CD14-positive monocyte (primary cell): ENCODE results near the gene SLC32A1. TPM values are rescaled to one million over a fixed set of nuclear protein-coding genes. Genes with fewer than 3 reads are reported as not detected.

Source experiments
- DNase-seq, 3 donors: peaks; one replicate each; pipeline ENCODE4 v3.0.0-alpha.2; 2011 to 2022
- H2AFZ ChIP-seq: 2 replicates; pipeline ENCODE4 v1.6.0; 2012; ENCODE audit warnings: mild to moderate bottlenecking, low read depth, low read length, inconsistent platforms; ENCODE audit not compliant: insufficient read depth, poor library complexity, severe bottlenecking
- H3K27ac ChIP-seq, 2 donors: 1 replicate in 1 of 2; 2 replicates in 1 of 2; pipeline ENCODE4 v1.5.1; 2012 to 2013; ENCODE audit warnings: low read length in 2 of 2, control low read depth in 1 of 2, inconsistent platforms in 1 of 2, low read depth in 1 of 2, mild to moderate bottlenecking in 1 of 2
- H3K27me3 ChIP-seq, 2 donors: one replicate each; pipeline versions ENCODE4 v1.6.0 to v1.6.1; 2011 to 2013; ENCODE audit warnings: low read length in 2 of 2; ENCODE audit not compliant: control insufficient read depth in 2 of 2, insufficient read depth in 2 of 2
- H3K36me3 ChIP-seq, 2 donors: replicated peaks in 1 of 2; 1 replicate in 1 of 2; 2 replicates in 1 of 2; pipeline versions ENCODE4 v1.5.1 to v1.6.1; 2012 to 2013; ENCODE audit warnings: low read length in 2 of 2, control low read depth in 1 of 2, inconsistent platforms in 1 of 2, mild to moderate bottlenecking in 1 of 2; ENCODE audit not compliant: insufficient read depth in 2 of 2, control insufficient read depth in 1 of 2
- H3K4me1 ChIP-seq, 2 donors: 1 replicate in 1 of 2; 2 replicates in 1 of 2; pipeline versions ENCODE4 v1.5.1 to v1.6.1; 2012 to 2013; ENCODE audit warnings: low read length in 2 of 2, control low read depth in 1 of 2, inconsistent platforms in 1 of 2, mild to moderate bottlenecking in 1 of 2, moderate library complexity in 1 of 2; ENCODE audit not compliant: insufficient read depth in 2 of 2, control insufficient read depth in 1 of 2
- H3K4me2 ChIP-seq: replicated peaks from 2 replicates; pipeline ENCODE3; 2012; ENCODE audit warnings: low read length, moderate library complexity, mild to moderate bottlenecking; ENCODE audit not compliant: poor library complexity, severe bottlenecking; ENCODE audit errors: extremely low read depth
- H3K4me3 ChIP-seq, 3 experiments: fragments of 200-600 bp in 1 of 3; sonication (generic) in 1 of 3; replicated peaks in 1 of 3; 1 replicate in 2 of 3; 2 replicates in 1 of 3; pipeline ENCODE4 v1.5.1; 2011 to 2013; ENCODE audit warnings: low read length in 3 of 3, mild to moderate bottlenecking in 3 of 3, control low read depth in 2 of 3, low read depth in 2 of 3, inconsistent platforms in 1 of 3, moderate library complexity in 1 of 3
- H3K79me2 ChIP-seq: 2 replicates; pipeline ENCODE4 v1.6.0; 2012; ENCODE audit warnings: mild to moderate bottlenecking, control low read depth, inconsistent platforms, low read length, moderate library complexity; ENCODE audit not compliant: insufficient read depth
- H3K9ac ChIP-seq: 2 replicates; pipeline ENCODE4 v1.6.0; 2017; ENCODE audit warnings: low read length, mild to moderate bottlenecking; ENCODE audit not compliant: insufficient read depth, poor library complexity, severe bottlenecking
- H3K9me3 ChIP-seq, 2 donors: replicated peaks in 1 of 2; 1 replicate in 1 of 2; 2 replicates in 1 of 2; pipeline versions ENCODE4 v1.5.1 to v1.6.1; 2012 to 2013; ENCODE audit warnings: low read length in 2 of 2, control low read depth in 1 of 2; ENCODE audit not compliant: control insufficient read depth in 1 of 2, insufficient read depth in 1 of 2
- H4K20me1 ChIP-seq: 2 replicates; pipeline ENCODE4 v1.6.0; 2012; ENCODE audit warnings: mild to moderate bottlenecking, low read length, control low read depth, moderate library complexity; ENCODE audit not compliant: insufficient read depth
- H3K27ac Mint-ChIP-seq, 7 donors: one replicate each; pipeline ENCODE4 v1.8.0; 2020; ENCODE audit warnings: mild to moderate bottlenecking in 7 of 7, mixed read lengths in 7 of 7, moderate library complexity in 6 of 7, inconsistent platforms in 2 of 7
- H3K27me3 Mint-ChIP-seq, 3 donors: one replicate each; pipeline ENCODE4 v1.8.0; 2021 to 2022; ENCODE audit warnings: low read depth in 3 of 3, mild to moderate bottlenecking in 3 of 3, mixed read lengths in 3 of 3, moderate library complexity in 3 of 3, inconsistent platforms in 1 of 3
- H3K36me3 Mint-ChIP-seq, 2 donors: one replicate each; pipeline ENCODE4 v1.8.0; 2020; ENCODE audit warnings: mixed read lengths in 2 of 2, inconsistent platforms in 1 of 2, mild to moderate bottlenecking in 1 of 2
- H3K4me1 Mint-ChIP-seq: one replicate; pipeline ENCODE4 v1.8.0; 2020; ENCODE audit warnings: mild to moderate bottlenecking, mixed read lengths
- H3K4me3 Mint-ChIP-seq, 2 donors: one replicate each; pipeline ENCODE4 v1.8.0; 2020; ENCODE audit warnings: mild to moderate bottlenecking in 2 of 2, mixed read lengths in 2 of 2, moderate library complexity in 1 of 2
- H3K9me3 Mint-ChIP-seq, 7 donors: one replicate each; pipeline ENCODE4 v1.8.0; 2020 to 2022; ENCODE audit warnings: mixed read lengths in 7 of 7, mild to moderate bottlenecking in 6 of 7, moderate library complexity in 6 of 7, inconsistent platforms in 2 of 7
- WGBS: methylation state at CpG from one replicate; pipeline ENCODE4 v1.1.5; 2013; ENCODE audit warnings: missing lambda C conversion rate; ENCODE audit not compliant: insufficient coverage; 5-methylcytosine and 5-hydroxymethylcytosine counted together
- intact Hi-C, 2 donors: fragments of 100-400 bp; cut with micrococcal nuclease; formaldehyde crosslinking; loops; one replicate each; pipeline versions ENCODE4 v1.15.0 to v1.15.1; 2023
- polyA plus RNA-seq, 3 donors: library from polyadenylated mRNA; depleted of rRNA in 1 of 3; unstranded in 2 of 3; stranded (reverse) in 1 of 3; fragments of 300-500 nt in 2 of 3; fragments of >200 nt in 1 of 3; fragmentation: Illumina TruSeq in 2 of 3; gene quantifications; 1 replicate in 2 of 3; 2 replicates in 1 of 3; pipeline ENCODE4 v1.2.3, GENCODE V29; 2012 to 2021
- TF ChIP-seq, protein P1 (sequence below): fragments of 200-600 bp; IDR thresholded peaks from one replicate; pipeline ENCODE4 v1.8.0; 2022; ENCODE audit warnings: antibody characterized with exemption, mild to moderate bottlenecking

SLC32A1 gene
- polyA plus RNA-seq, 3 donors, result not detected

DNA sequence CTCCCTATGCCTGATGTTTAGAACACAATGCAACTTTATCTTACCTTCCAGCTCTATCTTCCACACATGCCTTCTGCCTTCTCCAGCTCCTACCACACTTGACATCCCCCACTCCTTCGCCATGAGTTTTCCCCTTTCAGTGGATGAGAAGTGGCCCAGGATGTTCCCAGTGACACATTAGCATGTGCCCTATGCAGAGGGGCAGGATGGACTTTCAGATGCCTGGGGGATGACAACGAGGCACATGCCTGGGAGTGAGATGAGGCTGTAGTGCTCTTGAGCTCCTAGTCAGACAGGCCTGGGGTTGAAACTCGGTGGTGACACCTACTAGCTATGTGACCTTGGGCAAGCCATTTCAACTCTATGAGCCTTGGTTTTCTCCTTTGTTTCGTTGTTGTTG, 20.1 kb upstream of the SLC32A1 start:
- Histone ChIP-seq H4K20me1 (no peaks in the 10 kb centered on the region), H3K9ac (no peak overlapping the region), H3K4me1 (no peaks in the 10 kb centered on the region), H3K27me3 (no peaks in the 10 kb centered on the region), H3K79me2 (no peaks in the 10 kb centered on the region), H3K4me2 (no peak overlapping the region), H3K9me3 (no peaks in the 10 kb centered on the region), H2AFZ (no peak overlapping the region), H3K4me3 (no peak overlapping the region), H3K27ac (no peak overlapping the region), H3K36me3 (no peaks in the 10 kb centered on the region)
- Mint-ChIP-seq H3K36me3 (no peaks in the 10 kb centered on the region), H3K27ac (peak overlapping the region in 1 of 7 donors; percentile 38), H3K4me1 (no peaks in the 10 kb centered on the region), H3K4me3 (no peak overlapping the region), H3K9me3 (no peaks in the 10 kb centered on the region), H3K27me3 (peaks cover 19 to 29% (median 25%) of the 10 kb centered on the region in 3 donors)
- WGBS, result 70% methylated on average over 2 of the region's 4 CpGs
- TF ChIP-seq, protein P1, sequence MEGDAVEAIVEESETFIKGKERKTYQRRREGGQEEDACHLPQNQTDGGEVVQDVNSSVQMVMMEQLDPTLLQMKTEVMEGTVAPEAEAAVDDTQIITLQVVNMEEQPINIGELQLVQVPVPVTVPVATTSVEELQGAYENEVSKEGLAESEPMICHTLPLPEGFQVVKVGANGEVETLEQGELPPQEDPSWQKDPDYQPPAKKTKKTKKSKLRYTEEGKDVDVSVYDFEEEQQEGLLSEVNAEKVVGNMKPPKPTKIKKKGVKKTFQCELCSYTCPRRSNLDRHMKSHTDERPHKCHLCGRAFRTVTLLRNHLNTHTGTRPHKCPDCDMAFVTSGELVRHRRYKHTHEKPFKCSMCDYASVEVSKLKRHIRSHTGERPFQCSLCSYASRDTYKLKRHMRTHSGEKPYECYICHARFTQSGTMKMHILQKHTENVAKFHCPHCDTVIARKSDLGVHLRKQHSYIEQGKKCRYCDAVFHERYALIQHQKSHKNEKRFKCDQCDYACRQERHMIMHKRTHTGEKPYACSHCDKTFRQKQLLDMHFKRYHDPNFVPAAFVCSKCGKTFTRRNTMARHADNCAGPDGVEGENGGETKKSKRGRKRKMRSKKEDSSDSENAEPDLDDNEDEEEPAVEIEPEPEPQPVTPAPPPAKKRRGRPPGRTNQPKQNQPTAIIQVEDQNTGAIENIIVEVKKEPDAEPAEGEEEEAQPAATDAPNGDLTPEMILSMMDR, result no peak
- no peak for DNase-seq
- intact Hi-C loops, result no loop called here

DNA sequence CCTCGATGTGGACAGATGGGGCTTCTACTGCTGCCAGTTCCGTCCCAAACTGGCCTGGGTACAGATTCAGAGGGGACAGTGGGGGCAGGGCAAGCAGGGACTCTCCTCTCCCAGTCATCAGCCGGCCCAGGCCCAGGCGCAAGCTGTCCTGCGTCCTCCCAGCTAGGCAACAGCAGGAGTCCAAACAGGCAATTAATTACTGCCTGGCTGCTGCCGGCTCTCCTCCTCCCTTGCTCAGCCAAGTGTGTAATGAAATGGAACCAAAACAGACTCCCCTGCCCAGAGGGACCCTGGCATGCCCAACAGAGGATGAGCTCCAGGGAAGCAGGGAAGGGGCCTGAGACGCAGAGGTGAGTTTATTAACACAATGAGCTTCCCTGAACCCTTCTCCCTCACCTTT, 17.8 kb upstream of the SLC32A1 start:
- Mint-ChIP-seq H3K4me1 (no peaks in the 10 kb centered on the region), H3K36me3 (no peaks in the 10 kb centered on the region), H3K27ac (no peak overlapping the region), H3K27me3 (peaks cover 19 to 24% (median 22%) of the 10 kb centered on the region in 3 donors), H3K9me3 (no peaks in the 10 kb centered on the region), H3K4me3 (no peak overlapping the region)
- Histone ChIP-seq H3K9me3 (no peaks in the 10 kb centered on the region), H3K36me3 (no peaks in the 10 kb centered on the region), H3K4me1 (no peaks in the 10 kb centered on the region), H4K20me1 (no peaks in the 10 kb centered on the region), H3K27ac (no peak overlapping the region), H3K9ac (no peak overlapping the region), H3K27me3 (no peaks in the 10 kb centered on the region), H3K79me2 (no peaks in the 10 kb centered on the region), H2AFZ (no peak overlapping the region), H3K4me3 (no peak overlapping the region), H3K4me2 (no peak overlapping the region)
- WGBS, result 31% methylated on average over 4 of the region's 7 CpGs
- intact Hi-C loops, result no loop called here
- TF ChIP-seq, protein P1, result no peak
- no peak for DNase-seq
